Kidney (tissue), 14 donors: ENCODE measurements around the gene KCTD10. TPM values are rescaled to one million over a fixed set of nuclear protein-coding genes. Genes with fewer than 3 reads are reported as not detected.
"Not testable (repeated sequence)": the region's sequence is repeated elsewhere in the genome, so short reads cannot be mapped to it uniquely, and the experiment has no call there.

Source experiments
- DNase-seq, 5 donors: peaks; one replicate each; pipeline ENCODE4 v3.0.0-alpha.2; 2013 to 2020
- FAIRE-seq: peaks from 2 replicates; lab custom pipeline; 2012; peaks lifted over from hg19 to GRCh38; lab: Jason Lieb, UNC
- H3K27ac ChIP-seq, 2 donors: one replicate each; pipeline ENCODE4 v1.7.0; 2013; ENCODE audit warnings: low read depth in 2 of 2, low read length in 2 of 2, inconsistent platforms in 1 of 2
- H3K27me3 ChIP-seq: one replicate; pipeline ENCODE4 v1.7.1; 2013; ENCODE audit warnings: low read length, inconsistent platforms; ENCODE audit not compliant: control insufficient read depth, insufficient read depth
- H3K36me3 ChIP-seq, 3 donors: one replicate each; pipeline versions ENCODE4 v1.7.0 to v1.7.1; 2013; ENCODE audit warnings: low read length in 3 of 3, control low read depth in 1 of 3, inconsistent platforms in 1 of 3; ENCODE audit not compliant: insufficient read depth in 3 of 3, control insufficient read depth in 2 of 3
- H3K4me1 ChIP-seq, 3 donors: one replicate each; pipeline versions ENCODE4 v1.7.0 to v1.7.1; 2013; ENCODE audit warnings: low read length in 3 of 3, inconsistent platforms in 1 of 3, low read depth in 1 of 3; ENCODE audit not compliant: control insufficient read depth in 2 of 3, insufficient read depth in 2 of 3
- H3K4me3 ChIP-seq, 3 donors: one replicate each; pipeline versions ENCODE4 v1.7.0 to v1.8.1; 2013; ENCODE audit warnings: low read length in 3 of 3, control low read depth in 1 of 3, inconsistent platforms in 1 of 3
- H3K9ac ChIP-seq, 3 donors: one replicate each; pipeline versions ENCODE4 v1.7.0 to v1.7.1; 2013; ENCODE audit warnings: low read length in 3 of 3, control low read depth in 1 of 3, inconsistent platforms in 1 of 3
- H3K9me3 ChIP-seq, 3 donors: one replicate each; pipeline versions ENCODE4 v1.7.0 to v1.7.1; 2013; ENCODE audit warnings: low read length in 3 of 3, control low read depth in 1 of 3, inconsistent platforms in 1 of 3; ENCODE audit not compliant: control insufficient read depth in 2 of 3, insufficient read depth in 1 of 3
- CTCF ChIP-seq: IDR thresholded peaks from 3 replicates; pipeline ENCODE4 v1.5.1; 2012; ENCODE audit warnings: mild to moderate bottlenecking, moderate library complexity, borderline replicate concordance; ENCODE audit not compliant: insufficient read depth; ENCODE audit errors: extremely low read depth
- intact Hi-C: fragments of 100-400 bp; cut with DNase I; formaldehyde crosslinking; loops from one replicate; pipeline ENCODE4 v1.11.1; 2022
- polyA plus RNA-seq: library from polyadenylated mRNA; stranded (reverse); fragments of 350-450 nt; fragmentation: Illumina TruSeq; extraction: RNeasy Lipid Tissue Mini Kit (QIAGEN cat#74804); gene quantifications from one replicate; pipeline ENCODE4 v1.2.3, GENCODE V29; 2014; ENCODE audit warnings: low read depth, low replicate concordance; ENCODE audit not compliant: insufficient read depth
- total RNA-seq: library from RNA; stranded (reverse); fragmentation: NEBNext Ultra II Directional; extraction: Animal tissue kit (Norgen Biotek cat#: 25700); gene quantifications from one replicate; pipeline ENCODE4 v1.2.1, GENCODE V29; 2021
- donor health status: control.
- donor health status: control.
- donor health status: control.
- donor health status: control.
- donor health status: control.
- donor health status: DM: yes; HTN: yes; CAD: no.
- donor health status: Normal renal cell carcinoma (clear cell type).

KCTD10 gene
- total and polyA plus RNA-seq, 2 donors from 2014 or later, result 23.6 to 72.1 TPM

GRCh38 chr12:109418848-109419480 is 58.1 kb downstream of the KCTD10 start:
- TF ChIP-seq CTCF, result no peak
- Histone ChIP-seq H3K9ac (no peak overlapping the region), H3K4me3 (no peak overlapping the region), H3K27me3 (no peaks in the 10 kb centered on the region), H3K36me3 (no peaks in the 10 kb centered on the region), H3K27ac (no peak overlapping the region), H3K4me1 (no peaks in the 10 kb centered on the region), H3K9me3 (no peaks in the 10 kb centered on the region)
- intact Hi-C loops, result no loop called here
- no peak for FAIRE-seq
- peak in 1 of 5 donors; percentile 18 for DNase-seq

- H3K36me3 ChIP-seq, intact Hi-C loops, H3K4me3 ChIP-seq, H3K4me1 ChIP-seq, DNase-seq, H3K9ac ChIP-seq, H3K27ac ChIP-seq, FAIRE-seq, H3K27me3 ChIP-seq, H3K9me3 ChIP-seq: not testable (repeated sequence)
Measured at GRCh38 chr12:109406147-109406546, 71.0 kb downstream of the KCTD10 start.

- intact Hi-C loops, H3K27ac ChIP-seq, H3K36me3 ChIP-seq, H3K9ac ChIP-seq, DNase-seq, H3K27me3 ChIP-seq, H3K4me1 ChIP-seq, H3K4me3 ChIP-seq, H3K9me3 ChIP-seq, FAIRE-seq: not testable (repeated sequence)
Measured at GRCh38 chr12:109404841-109405240, 72.3 kb downstream of the KCTD10 start.

Other genes starting within 250 kb of the KCTD10 start
- gene FOXN4, start 168.0 kb downstream of the KCTD10 start, total RNA-seq, result not detected
- 0.82 TPM for gene FOXN4, start 168.0 kb downstream of the KCTD10 start, polyA plus RNA-seq
- gene MYO1H, start 129.4 kb downstream of the KCTD10 start, total RNA-seq, result not detected
- 0.56 TPM for gene MYO1H, start 129.4 kb downstream of the KCTD10 start, polyA plus RNA-seq
- gene UBE3B, start 334 bp upstream of the KCTD10 start, total RNA-seq, result 44.3 TPM
- gene UBE3B, start 334 bp upstream of the KCTD10 start, polyA plus RNA-seq, result 13.9 TPM
- 42.9 TPM for gene MMAB, start 96.2 kb upstream of the KCTD10 start, total RNA-seq
- 96.3 TPM for gene MMAB, start 96.2 kb upstream of the KCTD10 start, polyA plus RNA-seq
- 40.0 TPM for gene MVK, start 96.5 kb upstream of the KCTD10 start, total RNA-seq
- 48.1 TPM for gene MVK, start 96.5 kb upstream of the KCTD10 start, polyA plus RNA-seq
- gene FAM222A, start 236.5 kb upstream of the KCTD10 start, total RNA-seq, result 3.7 TPM
- 12.5 TPM for gene FAM222A, start 236.5 kb upstream of the KCTD10 start, polyA plus RNA-seq